PFSK-1 (cell line): ENCODE data around the gene LCN15.

Experiments used
- FOXP2 ChIP-seq: optimal IDR thresholded peaks from 2 replicates; pipeline ENCODE3; 2011; ENCODE audit warnings: borderline replicate concordance, control low read depth, inconsistent platforms; ENCODE audit not compliant: insufficient read depth; ENCODE audit errors: extremely low read length, extremely low read depth
- POLR2AphosphoS5 ChIP-seq: IDR thresholded peaks from 2 replicates; pipeline ENCODE4 v1.6.1; 2012; ENCODE audit warnings: low read depth, mild to moderate bottlenecking, control low read depth, low read length, moderate library complexity
- REST ChIP-seq, 2 experiments: IDR thresholded peaks; 2 replicates each; pipeline versions ENCODE4 v1.6.1 to v1.8.0; 2011 to 2012; ENCODE audit warnings: low read depth in 2 of 2, low read length in 2 of 2, control low read depth in 1 of 2, inconsistent platforms in 1 of 2, mild to moderate bottlenecking in 1 of 2, moderate library complexity in 1 of 2; ENCODE audit not compliant: insufficient read depth in 1 of 2
- TAF1 ChIP-seq: IDR thresholded peaks from 2 replicates; pipeline ENCODE4 v1.6.1; 2012; ENCODE audit warnings: low read length, control low read depth, borderline replicate concordance; ENCODE audit not compliant: insufficient read depth

DNA sequence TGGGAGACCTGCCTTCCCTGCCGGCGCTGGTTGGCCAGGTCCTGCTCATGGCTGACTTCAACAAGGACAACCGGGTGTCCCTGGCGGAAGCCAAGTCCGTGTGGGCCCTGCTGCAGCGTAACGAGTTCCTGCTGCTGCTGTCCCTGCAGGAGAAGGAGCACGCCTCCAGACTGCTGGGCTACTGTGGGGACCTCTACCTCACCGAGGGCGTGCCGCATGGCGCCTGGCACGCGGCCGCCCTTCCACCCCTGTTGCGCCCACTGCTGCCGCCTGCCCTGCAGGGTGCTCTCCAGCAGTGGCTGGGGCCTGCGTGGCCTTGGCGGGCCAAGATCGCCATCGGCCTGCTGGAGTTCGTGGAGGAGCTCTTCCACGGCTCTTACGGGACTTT, 41.4 kb downstream of the LCN15 start:
- TF ChIP-seq REST (IDR thresholded peaks at IDR 0.05; ENCODE audit: insufficient read depth in 1 of 2, low read depth in 2 of 2, low read length in 2 of 2) (no peak), POLR2AphosphoS5 (no peak), FOXP2 (no peak), TAF1 (no peak)
